Measurements from ENCODE around the gene PKD2.

DNA sequence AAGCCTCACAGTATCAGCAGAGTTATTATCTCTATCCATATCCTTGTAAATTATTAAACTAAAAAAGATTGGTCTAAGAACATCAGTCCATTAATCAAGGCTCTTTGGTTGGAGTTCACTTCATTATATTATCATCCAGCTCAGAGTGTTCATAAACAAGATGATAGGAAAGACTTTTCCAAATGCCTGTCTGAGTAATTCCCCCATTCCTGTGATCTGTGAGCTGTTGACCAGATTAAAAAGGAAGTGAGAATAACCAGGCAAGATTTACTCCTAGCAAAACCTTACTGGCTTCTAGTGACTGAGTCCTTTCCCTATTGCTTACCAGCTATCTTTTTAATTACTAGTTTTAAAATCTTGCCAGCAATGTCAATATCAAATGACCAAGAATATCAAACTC is 14.9 kb downstream of the PKD2 start:
- TF ChIP-seq, protein P1, sequence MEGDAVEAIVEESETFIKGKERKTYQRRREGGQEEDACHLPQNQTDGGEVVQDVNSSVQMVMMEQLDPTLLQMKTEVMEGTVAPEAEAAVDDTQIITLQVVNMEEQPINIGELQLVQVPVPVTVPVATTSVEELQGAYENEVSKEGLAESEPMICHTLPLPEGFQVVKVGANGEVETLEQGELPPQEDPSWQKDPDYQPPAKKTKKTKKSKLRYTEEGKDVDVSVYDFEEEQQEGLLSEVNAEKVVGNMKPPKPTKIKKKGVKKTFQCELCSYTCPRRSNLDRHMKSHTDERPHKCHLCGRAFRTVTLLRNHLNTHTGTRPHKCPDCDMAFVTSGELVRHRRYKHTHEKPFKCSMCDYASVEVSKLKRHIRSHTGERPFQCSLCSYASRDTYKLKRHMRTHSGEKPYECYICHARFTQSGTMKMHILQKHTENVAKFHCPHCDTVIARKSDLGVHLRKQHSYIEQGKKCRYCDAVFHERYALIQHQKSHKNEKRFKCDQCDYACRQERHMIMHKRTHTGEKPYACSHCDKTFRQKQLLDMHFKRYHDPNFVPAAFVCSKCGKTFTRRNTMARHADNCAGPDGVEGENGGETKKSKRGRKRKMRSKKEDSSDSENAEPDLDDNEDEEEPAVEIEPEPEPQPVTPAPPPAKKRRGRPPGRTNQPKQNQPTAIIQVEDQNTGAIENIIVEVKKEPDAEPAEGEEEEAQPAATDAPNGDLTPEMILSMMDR (conservative IDR thresholded peaks at IDR 0.05; ENCODE audit: low read depth, low read length), result no peak
- no peak for TF ChIP-seq EZH2 (IDR thresholded peaks at IDR 0.05; ENCODE audit: low read length, unreplicated experiment)
- no peak for TF ChIP-seq EZH2phosphoT487 (IDR thresholded peaks at IDR 0.05; ENCODE audit: borderline replicate concordance, low read length)
